Measurements from ENCODE around the gene ZBTB7C. TPM values are rescaled to one million over a fixed set of nuclear protein-coding genes. Genes with fewer than 3 reads are reported as not detected.
A peak's percentile ranks its signal among the peaks of the same experiment; 100 is the strongest.

Gene ZBTB7C
- total and polyA plus RNA-seq, 2 of the 8 experiments (the other 6 are each of a cell fraction or from before 2014, with no cell fraction given), result 0.15 to 0.45 TPM

GRCh38 chr18:48410095-48410920 is 1.1 kb upstream of the ZBTB7C start (continued):
- no peak for TF ChIP-seq HDAC6 (IDR thresholded peaks at IDR 0.05; ENCODE audit: low read depth, low read length)
- TF ChIP-seq SP1 (IDR thresholded peaks at IDR 0.05; ENCODE audit: low read depth, low read length), result no peak
- TF ChIP-seq SAP30 (IDR thresholded peaks at IDR 0.05; ENCODE audit: insufficient read depth, insufficient replicate concordance, low read length), result no peak
- TF ChIP-seq SP4 (IDR thresholded peaks at IDR 0.05; ENCODE audit: low read length), result no peak
- TF ChIP-seq RXRA (IDR thresholded peaks at IDR 0.05; ENCODE audit: insufficient read depth, low read depth, low read length), result no peak
- no peak for TF ChIP-seq MAFK (IDR thresholded peaks at IDR 0.05; ENCODE audit: low read depth, low read length)
- TF ChIP-seq RNF2 (IDR thresholded peaks at IDR 0.05; ENCODE audit: borderline replicate concordance, low read depth, low read length, missing control alignments, poor library complexity, severe bottlenecking), result no peak
- no peak for TF ChIP-seq SUZ12 (IDR thresholded peaks at IDR 0.05; ENCODE audit: low read length)
- no peak for TF ChIP-seq TBP (IDR thresholded peaks at IDR 0.05; ENCODE audit: low read depth, low read length)
- peak; percentile 75 for TF ChIP-seq ASH2L (IDR thresholded peaks at IDR 0.05; ENCODE audit: low read length)
- TF ChIP-seq TAF1 (IDR thresholded peaks at IDR 0.05; ENCODE audit: low read depth, low read length), result no peak
- no peak for TF ChIP-seq JUN (IDR thresholded peaks at IDR 0.05; ENCODE audit: low read depth, low read length)
- TF ChIP-seq, protein P1, sequence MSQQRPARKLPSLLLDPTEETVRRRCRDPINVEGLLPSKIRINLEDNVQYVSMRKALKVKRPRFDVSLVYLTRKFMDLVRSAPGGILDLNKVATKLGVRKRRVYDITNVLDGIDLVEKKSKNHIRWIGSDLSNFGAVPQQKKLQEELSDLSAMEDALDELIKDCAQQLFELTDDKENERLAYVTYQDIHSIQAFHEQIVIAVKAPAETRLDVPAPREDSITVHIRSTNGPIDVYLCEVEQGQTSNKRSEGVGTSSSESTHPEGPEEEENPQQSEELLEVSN (IDR thresholded peaks at IDR 0.05), result peak; percentile 82
- TF ChIP-seq CBX8 (IDR thresholded peaks at IDR 0.05; ENCODE audit: borderline replicate concordance, low read depth, low read length), result no peak
- no peak for TF ChIP-seq EGR1 (IDR thresholded peaks at IDR 0.05; ENCODE audit: borderline replicate concordance, low read depth, low read length)
- no peak for TF ChIP-seq CHD2 (IDR thresholded peaks at IDR 0.05; ENCODE audit: low read length)
- TF ChIP-seq SIN3A (conservative IDR thresholded peaks at IDR 0.05 in 1 of 2, IDR thresholded peaks at IDR 0.05 in 1 of 2; ENCODE audit: low read depth in 1 of 2, low read length in 2 of 2), result 0 out of 4 replicates have a peak, but pooled peaks of 1 of the 2 experiments have one; percentile 1
- no peak for TF ChIP-seq NRF1 (IDR thresholded peaks at IDR 0.05; ENCODE audit: low read depth, low read length)
- peak; percentile 10 for TF ChIP-seq EZH2 (IDR thresholded peaks at IDR 0.05; ENCODE audit: low read depth, low read length, severe bottlenecking)
- peak in 1 of 2 experiments; percentile 19; a peak in 2 of 4 replicates for TF ChIP-seq RAD21 (IDR thresholded peaks at IDR 0.05 in 1 of 2, conservative IDR thresholded peaks at IDR 0.05 in 1 of 2; ENCODE audit: low read depth in 2 of 2, low read length in 2 of 2)
